Gastrocnemius medialis (tissue), 4 donors: Measurements from ENCODE around the gene RNF4.

Source experiments
- POLR2A ChIP-seq, 2 donors: fragments of 450-650 bp; IDR thresholded peaks; one replicate each; pipeline ENCODE4 v1.6.1; 2017; ENCODE audit warnings: antibody characterized with exemption in 2 of 2, mild to moderate bottlenecking in 2 of 2, moderate library complexity in 2 of 2
- TF ChIP-seq, protein P1 (sequence below), 5 experiments: fragments of 450-650 bp in 3 of 5; fragments of 200-600 bp in 2 of 5; sonication (generic) in 2 of 5; IDR thresholded peaks in 4 of 5; conservative IDR thresholded peaks in 1 of 5; 1 replicate in 4 of 5; 2 replicates in 1 of 5; pipeline ENCODE4 v1.5.1; 2016 to 2019; ENCODE audit warnings: antibody characterized with exemption in 5 of 5, mild to moderate bottlenecking in 3 of 5, moderate library complexity in 3 of 5

DNA sequence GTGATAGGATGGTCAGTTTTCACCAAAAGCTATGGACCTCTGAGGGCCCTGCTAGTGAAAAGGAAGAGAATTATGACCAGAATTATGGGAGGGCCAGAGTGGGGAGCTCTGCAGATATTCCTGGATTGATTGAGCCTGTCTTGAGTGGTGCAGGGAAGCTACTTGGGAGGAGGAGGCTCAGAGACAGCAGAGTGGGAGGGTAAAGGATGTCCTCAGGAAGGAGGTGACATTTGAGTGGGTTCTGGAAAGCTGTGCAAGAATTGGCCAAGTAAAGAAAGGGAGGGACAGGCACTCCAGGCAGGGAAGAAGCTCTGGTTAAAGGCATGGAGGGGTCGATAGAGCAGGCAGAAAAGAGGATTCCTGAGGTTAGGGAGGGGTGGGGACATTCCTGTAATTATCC lies 24.1 kb downstream of the RNF4 start:
- TF ChIP-seq, protein P1, sequence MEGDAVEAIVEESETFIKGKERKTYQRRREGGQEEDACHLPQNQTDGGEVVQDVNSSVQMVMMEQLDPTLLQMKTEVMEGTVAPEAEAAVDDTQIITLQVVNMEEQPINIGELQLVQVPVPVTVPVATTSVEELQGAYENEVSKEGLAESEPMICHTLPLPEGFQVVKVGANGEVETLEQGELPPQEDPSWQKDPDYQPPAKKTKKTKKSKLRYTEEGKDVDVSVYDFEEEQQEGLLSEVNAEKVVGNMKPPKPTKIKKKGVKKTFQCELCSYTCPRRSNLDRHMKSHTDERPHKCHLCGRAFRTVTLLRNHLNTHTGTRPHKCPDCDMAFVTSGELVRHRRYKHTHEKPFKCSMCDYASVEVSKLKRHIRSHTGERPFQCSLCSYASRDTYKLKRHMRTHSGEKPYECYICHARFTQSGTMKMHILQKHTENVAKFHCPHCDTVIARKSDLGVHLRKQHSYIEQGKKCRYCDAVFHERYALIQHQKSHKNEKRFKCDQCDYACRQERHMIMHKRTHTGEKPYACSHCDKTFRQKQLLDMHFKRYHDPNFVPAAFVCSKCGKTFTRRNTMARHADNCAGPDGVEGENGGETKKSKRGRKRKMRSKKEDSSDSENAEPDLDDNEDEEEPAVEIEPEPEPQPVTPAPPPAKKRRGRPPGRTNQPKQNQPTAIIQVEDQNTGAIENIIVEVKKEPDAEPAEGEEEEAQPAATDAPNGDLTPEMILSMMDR (IDR thresholded peaks at IDR 0.05 in 4 of 5, conservative IDR thresholded peaks at IDR 0.05 in 1 of 5): no peak
- TF ChIP-seq POLR2A (IDR thresholded peaks at IDR 0.05): no peak
